A673 (cell line): ENCODE results near the gene SLC6A6. TPM values are rescaled to one million over a fixed set of nuclear protein-coding genes. Genes with fewer than 3 reads are reported as not detected.

Experiments
- BruUV-seq: library from RNA; stranded (reverse); fragments of 400-500 nt; replicated peaks from 2 replicates; lab custom pipeline; 2021; lab: Mats Ljungman, UMichigan
- CTCF ChIA-PET: fragments of 300-600 bp; sonication (Branson Sonifier 250); formaldehyde crosslinking; loops from one replicate; lab custom pipeline; 2022; ENCODE audit warnings: antibody characterized with exemption; lab: Charles Lee
- POLR2A ChIA-PET: fragments of 300-600 bp; sonication (Branson Sonifier 250); formaldehyde crosslinking; loops from one replicate; lab custom pipeline; 2022; ENCODE audit warnings: antibody characterized with exemption; ENCODE audit not compliant: low non-redundant PET; lab: Charles Lee
- DNase-seq: peaks from one replicate; pipeline ENCODE4 v3.0.0-alpha.2; 2015; ENCODE audit warnings: low spot score
- H3K27ac ChIP-seq: fragments of 200-600 bp; sonication (generic); 2 replicates; pipeline ENCODE4 v1.5.1; 2016; ENCODE audit warnings: mixed run types, low read depth, mild to moderate bottlenecking, mixed read lengths, antibody characterized with exemption, low read length; ENCODE audit not compliant: poor library complexity, severe bottlenecking
- H3K27me3 ChIP-seq: fragments of 200-600 bp; sonication (generic); replicated peaks from 2 replicates; pipeline ENCODE4 v1.6.1; 2017; ENCODE audit warnings: mixed run types, low read depth, mild to moderate bottlenecking, mixed read lengths, antibody characterized with exemption, low read length; ENCODE audit not compliant: insufficient read depth, poor library complexity
- H3K36me3 ChIP-seq: fragments of 200-600 bp; sonication (generic); 2 replicates; pipeline ENCODE4 v1.6.1; 2016; ENCODE audit warnings: mixed run types, mild to moderate bottlenecking, mixed read lengths, antibody characterized with exemption, low read length; ENCODE audit not compliant: insufficient read depth, poor library complexity, severe bottlenecking
- H3K4me1 ChIP-seq: fragments of 200-600 bp; sonication (generic); 2 replicates; pipeline ENCODE4 v1.6.1; 2017; ENCODE audit warnings: mixed run types, mild to moderate bottlenecking, mixed read lengths, antibody characterized with exemption, low read length; ENCODE audit not compliant: insufficient read depth, poor library complexity, severe bottlenecking
- H3K4me3 ChIP-seq: fragments of 200-600 bp; sonication (generic); 2 replicates; pipeline ENCODE4 v1.5.1; 2016; ENCODE audit warnings: low read depth, mixed run types, mild to moderate bottlenecking, mixed read lengths, low read length; ENCODE audit not compliant: poor library complexity, severe bottlenecking
- H3K9me3 ChIP-seq: fragments of 200-600 bp; sonication (generic); 2 replicates; pipeline ENCODE4 v1.6.1; 2016; ENCODE audit warnings: mixed run types, low read depth, mild to moderate bottlenecking, mixed read lengths, antibody characterized with exemption, low read length; ENCODE audit not compliant: poor library complexity, severe bottlenecking
- EZH2 ChIP-seq: fragments of 200-600 bp; sonication (generic); IDR thresholded peaks from 2 replicates; pipeline ENCODE4 v1.6.1; 2017; ENCODE audit warnings: borderline replicate concordance, low read depth, mild to moderate bottlenecking, mixed read lengths, antibody characterized with exemption, low read length; ENCODE audit not compliant: poor library complexity, severe bottlenecking
- intact Hi-C: fragments of 100-400 bp; cut with micrococcal nuclease; formaldehyde crosslinking; loops from one replicate; pipeline ENCODE4 v1.10.0; 2022; ENCODE audit not compliant: unreplicated experiment
- total RNA-seq: library from RNA; stranded (reverse); gene quantifications from 2 replicates; pipeline ENCODE4 v1.2.3, GENCODE V29; 2021
- TF ChIP-seq, protein P1 (sequence below): fragments of 300-800, 200-600 bp; sonication (generic); conservative IDR thresholded peaks from 2 replicates; pipeline ENCODE4 v1.5.1; 2017; ENCODE audit warnings: low read depth, mild to moderate bottlenecking, antibody characterized with exemption, low read length, moderate library complexity, mixed read lengths

SLC6A6 gene
- total RNA-seq, 1 experiment from 2014 or later, result 55.1 TPM

DNA sequence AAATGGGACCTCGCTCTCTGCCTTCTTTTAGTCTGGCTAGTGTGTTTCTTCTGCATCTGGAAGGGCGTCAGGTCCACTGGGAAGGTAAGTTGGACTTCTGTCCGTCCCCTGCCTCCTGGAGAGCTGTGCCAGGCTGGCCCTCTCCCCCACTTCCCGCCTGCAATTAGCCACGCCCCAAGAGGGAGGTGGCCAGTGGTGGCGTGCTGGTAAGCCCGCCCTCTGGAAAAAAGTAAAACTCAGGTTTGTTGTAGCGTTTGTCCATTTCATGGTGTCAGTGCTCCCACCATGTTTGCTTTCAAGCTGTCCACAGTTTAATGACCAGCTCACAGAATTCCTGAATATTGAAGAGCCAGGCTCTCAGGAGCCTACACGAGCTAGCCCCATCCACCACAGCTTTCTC is 55.6 kb downstream of the SLC6A6 start:
- TF ChIP-seq EZH2, result no peak
- TF ChIP-seq, protein P1, sequence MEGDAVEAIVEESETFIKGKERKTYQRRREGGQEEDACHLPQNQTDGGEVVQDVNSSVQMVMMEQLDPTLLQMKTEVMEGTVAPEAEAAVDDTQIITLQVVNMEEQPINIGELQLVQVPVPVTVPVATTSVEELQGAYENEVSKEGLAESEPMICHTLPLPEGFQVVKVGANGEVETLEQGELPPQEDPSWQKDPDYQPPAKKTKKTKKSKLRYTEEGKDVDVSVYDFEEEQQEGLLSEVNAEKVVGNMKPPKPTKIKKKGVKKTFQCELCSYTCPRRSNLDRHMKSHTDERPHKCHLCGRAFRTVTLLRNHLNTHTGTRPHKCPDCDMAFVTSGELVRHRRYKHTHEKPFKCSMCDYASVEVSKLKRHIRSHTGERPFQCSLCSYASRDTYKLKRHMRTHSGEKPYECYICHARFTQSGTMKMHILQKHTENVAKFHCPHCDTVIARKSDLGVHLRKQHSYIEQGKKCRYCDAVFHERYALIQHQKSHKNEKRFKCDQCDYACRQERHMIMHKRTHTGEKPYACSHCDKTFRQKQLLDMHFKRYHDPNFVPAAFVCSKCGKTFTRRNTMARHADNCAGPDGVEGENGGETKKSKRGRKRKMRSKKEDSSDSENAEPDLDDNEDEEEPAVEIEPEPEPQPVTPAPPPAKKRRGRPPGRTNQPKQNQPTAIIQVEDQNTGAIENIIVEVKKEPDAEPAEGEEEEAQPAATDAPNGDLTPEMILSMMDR, result no peak
- Histone ChIP-seq H3K4me3 (no peak overlapping the region), H3K27ac (peak overlapping the region; percentile 27), H3K36me3 (peaks cover 4% of the 10 kb centered on the region), H3K27me3 (no peaks in the 10 kb centered on the region), H3K9me3 (no peaks in the 10 kb centered on the region), H3K4me1 (peaks cover 22% of the 10 kb centered on the region)
- CTCF ChIA-PET, result no interaction called here
- DNase-seq, result no peak
- no TSS peak for BruUV-seq
- intact Hi-C loops, result no loop called here
- POLR2A ChIA-PET, result no interaction called here

DNA sequence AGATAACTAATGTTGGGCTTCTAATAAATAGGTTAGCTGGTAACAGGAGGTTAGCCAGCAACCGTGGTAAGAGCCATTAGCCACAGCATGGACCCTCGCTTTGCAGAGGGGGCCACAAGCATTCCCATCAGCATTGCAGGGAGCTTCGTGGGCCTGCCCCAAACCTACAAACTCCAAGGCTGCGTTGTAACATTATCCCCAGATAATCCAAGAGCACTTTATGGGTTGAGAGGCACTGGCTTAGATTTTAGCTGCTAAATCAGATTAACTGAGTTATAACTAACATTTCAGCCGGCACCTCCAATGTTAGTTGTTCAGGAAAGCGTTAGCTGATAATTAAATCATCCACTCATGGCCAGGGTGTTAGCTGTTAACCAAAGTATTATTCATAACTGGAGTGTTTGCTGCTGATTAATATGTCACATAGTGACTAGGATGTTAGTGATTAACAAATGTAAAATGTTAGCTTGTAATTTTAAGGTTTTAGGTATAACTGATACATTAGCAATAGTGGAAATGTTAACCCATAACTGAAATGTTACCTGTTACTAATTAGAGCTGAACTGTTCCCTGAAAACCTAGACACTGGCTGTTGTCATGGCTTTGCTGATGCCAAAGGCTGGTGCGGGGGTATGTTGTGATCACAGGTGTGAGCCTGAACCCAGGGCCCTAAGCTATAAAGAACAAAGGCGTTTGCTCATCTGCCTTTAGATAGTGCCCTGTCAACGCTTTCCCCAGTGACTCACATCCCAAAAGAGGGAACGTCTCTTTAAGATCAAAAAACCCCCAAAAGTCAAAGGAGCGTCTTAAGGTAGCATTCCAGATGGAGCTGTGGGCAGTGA is 56.2 kb downstream of the SLC6A6 start:
- no peaks in the 10 kb centered on the region for H3K27me3 ChIP-seq
- peak overlapping the region; percentile 27 for H3K27ac ChIP-seq
- intact Hi-C loops, result no loop called here
- BruUV-seq, result no TSS peak
- DNase-seq, result no peak
- no peak overlapping the region for H3K4me3 ChIP-seq
- peaks cover 11% of the 10 kb centered on the region for H3K36me3 ChIP-seq
- POLR2A ChIA-PET, result no interaction called here
- no peaks in the 10 kb centered on the region for H3K9me3 ChIP-seq
- CTCF ChIA-PET, result interaction anchor here (0.6 kb wide), 2 partner anchors 129 to 142 kb away, joined by 4 to 8 read pairs; no protein-coding TSS in a partner anchor
- no peak for TF ChIP-seq EZH2
- TF ChIP-seq, protein P1, result no peak
- peaks cover 15% of the 10 kb centered on the region for H3K4me1 ChIP-seq

DNA sequence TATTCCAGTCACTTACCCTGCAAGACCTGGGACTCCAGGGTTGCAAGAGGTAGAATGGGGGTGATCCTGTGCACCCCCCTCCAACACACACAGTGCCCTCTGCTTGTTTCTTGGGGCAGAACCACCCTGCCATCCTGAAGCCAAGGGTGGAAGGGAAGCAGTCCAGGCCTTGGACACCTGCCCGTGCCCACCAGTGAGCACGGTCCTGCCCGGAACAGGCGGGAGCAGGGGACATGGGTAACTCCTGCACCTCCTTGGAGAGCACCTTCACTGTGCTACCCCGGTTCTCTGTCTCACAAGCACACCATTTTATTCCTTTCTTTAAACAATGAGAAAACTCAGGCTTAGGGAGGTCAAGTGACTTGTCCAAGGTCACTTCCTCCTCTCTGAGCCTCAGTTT is 57.0 kb downstream of the SLC6A6 start:
- no peaks in the 10 kb centered on the region for H3K9me3 ChIP-seq
- intact Hi-C loops, result no loop called here
- peaks cover 9% of the 10 kb centered on the region for H3K4me1 ChIP-seq
- no peak for DNase-seq
- H3K27me3 ChIP-seq, result no peaks in the 10 kb centered on the region
- peaks cover 12% of the 10 kb centered on the region for H3K36me3 ChIP-seq
- no peak overlapping the region for H3K27ac ChIP-seq
- CTCF ChIA-PET, result interaction anchor here (0.6 kb wide), 2 partner anchors 130 to 141 kb away, joined by 4 to 8 read pairs; no protein-coding TSS in a partner anchor
- no peak for TF ChIP-seq EZH2
- TF ChIP-seq, protein P1, result no peak
- no peak overlapping the region for H3K4me3 ChIP-seq
- BruUV-seq, result no TSS peak
- POLR2A ChIA-PET, result no interaction called here
